Measurements from ENCODE around the gene ADGRB2. TPM values are rescaled to one million over a fixed set of nuclear protein-coding genes. Genes with fewer than 3 reads are reported as not detected.
A peak's percentile ranks its signal among the peaks of the same experiment; 100 is the strongest.

ADGRB2 gene
- total and polyA plus RNA-seq, 2 of the 4 experiments (the other 2 are of a cell fraction) = 2.2 to 11.9 TPM

DNA sequence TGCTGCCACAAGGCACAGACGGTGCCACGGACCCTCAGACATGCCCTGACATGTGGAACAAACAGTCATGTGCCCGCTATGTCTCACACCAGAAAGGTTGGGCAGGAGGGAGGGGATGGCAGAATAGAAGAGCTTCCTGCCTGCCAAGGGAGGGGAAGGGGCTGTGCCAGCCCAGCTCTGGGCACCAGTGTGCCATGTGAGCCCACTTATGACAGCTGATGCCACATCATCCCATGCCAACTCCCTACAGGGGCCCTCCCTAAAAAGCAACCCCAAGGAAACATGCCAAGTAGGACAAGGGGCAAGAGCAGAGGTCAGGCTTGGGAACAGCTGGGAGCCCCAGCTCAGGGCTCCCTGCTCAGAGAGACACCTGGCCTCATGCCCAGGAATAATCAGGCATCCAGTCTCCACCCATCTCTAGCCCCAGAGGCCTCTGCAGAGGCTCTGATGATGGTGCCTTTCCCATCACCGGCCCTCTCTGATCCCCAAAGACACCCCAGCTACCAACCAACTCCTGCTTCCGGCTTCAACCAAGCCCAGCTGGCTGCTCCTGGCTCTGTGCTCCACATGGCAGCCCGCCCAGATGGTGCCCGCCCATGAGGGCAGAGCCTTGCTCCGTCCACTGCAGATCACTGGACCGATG, 10.3 kb downstream of the ADGRB2 start:
- H3K4me3 ChIP-seq (ENCODE audit: insufficient read depth, low read depth, low read length) = no peak overlapping the region
- no peak overlapping the region for H3K4me2 ChIP-seq (ENCODE audit: low read depth, low read length)
- no peak overlapping the region for H3K27ac ChIP-seq (ENCODE audit: insufficient read depth, low read length)
- H3K4ac ChIP-seq (ENCODE audit: low read depth, low read length) = peak overlapping the region; percentile 18; the same call in 1 of the 2 replicates
- no peaks in the 10 kb centered on the region for H3K27me3 ChIP-seq (ENCODE audit: control insufficient read depth, insufficient read depth, low read length)
- H3K9me3 ChIP-seq (ENCODE audit: control insufficient read depth, insufficient read depth, low read length) = no peaks in the 10 kb centered on the region
- 87% methylated on average over 4 of the region's 9 CpGs; no CpG with 5 or more reads in 1 of the 2 experiments for WGBS, 2 experiments (ENCODE audit: extremely low coverage in 2 of 2, insufficient read length in 1 of 2)
- no peak overlapping the region for H2BK120ac ChIP-seq (ENCODE audit: low read depth, low read length)
- H4K91ac ChIP-seq (ENCODE audit: insufficient read depth, low read depth, low read length) = no peak overlapping the region
- DNase-seq = peak; percentile 18
- TF ChIP-seq BHLHE40 (IDR thresholded peaks at IDR 0.05; ENCODE audit: low read depth, low read length) (no peak), NFE2L2 (IDR thresholded peaks at IDR 0.05; ENCODE audit: low read depth, low read length) (no peak)
- ChIA-PET POLR2A (ENCODE audit: unreplicated experiment) (no interaction called here), CTCF (no interaction called here)
- H3K23ac ChIP-seq (ENCODE audit: low read depth, low read length) = no peak overlapping the region
- H2BK5ac ChIP-seq (ENCODE audit: low read depth, low read length, poor library complexity, severe bottlenecking) = no peak overlapping the region
- no peaks in the 10 kb centered on the region for H3K36me3 ChIP-seq (ENCODE audit: control insufficient read depth, insufficient read depth, low read length)
- H2AK9ac ChIP-seq (replicated peaks; ENCODE audit: low read depth, low read length, poor library complexity) = peak overlapping the region; percentile 48
- peaks cover 24% of the 10 kb centered on the region for H3K4me1 ChIP-seq (ENCODE audit: control insufficient read depth, insufficient read depth, low read length)
- ATAC-seq (ENCODE audit: low read depth) = peak; percentile 32
- H3K18ac ChIP-seq (ENCODE audit: low read depth, low read length) = no peak overlapping the region
- H4K8ac ChIP-seq (ENCODE audit: low read depth in 2 of 2, low read length in 2 of 2) = no peak overlapping the region
- no peak overlapping the region for H2BK15ac ChIP-seq (ENCODE audit: low read depth, low read length)
- dilution Hi-C loops (cut with HindIII; ENCODE audit: low sequenced_read_pairs, unreplicated experiment) = no loop called here
- H3K79me1 ChIP-seq (ENCODE audit: low read depth in 1 of 2, low read length in 2 of 2) = peaks cover 0 to 4% of the 10 kb centered on the region in 2 experiments; a peak in 2 of 4 replicates
- intact Hi-C loops (cut with micrococcal nuclease) = no loop called here
- H3K9me1 ChIP-seq (ENCODE audit: insufficient read depth, low read length) = peaks cover 7% of the 10 kb centered on the region; the same call in 1 of the 2 replicates
- no peak overlapping the region for H4K5ac ChIP-seq (ENCODE audit: low read depth, low read length)
- H2BK20ac ChIP-seq (ENCODE audit: low read depth, low read length) = no peak overlapping the region
- peaks cover 25% of the 10 kb centered on the region for H4K20me1 ChIP-seq (ENCODE audit: insufficient read depth, low read length)
- H3K56ac ChIP-seq (ENCODE audit: extremely low read depth, insufficient read depth, low read length) = no peak overlapping the region
- BruUV-seq (replicated peaks) = no TSS peak
- H2AK5ac ChIP-seq (ENCODE audit: low read depth, low read length) = peak overlapping the region; percentile 35
- no peak overlapping the region for H3K9ac ChIP-seq (ENCODE audit: low read depth, low read length)
- in situ Hi-C loops (cut with MboI; ENCODE audit: low sequenced_read_pairs) = no loop called here
- peak overlapping the region; percentile 8 for H2AFZ ChIP-seq (replicated peaks; ENCODE audit: low read length, poor library complexity)
- peak overlapping the region; percentile 55 for H3K14ac ChIP-seq (replicated peaks; ENCODE audit: low read depth, low read length)

Data from IMR-90 (cell line).